Vagina (tissue), 2 donors: ENCODE results near the gene ARVCF.

Experiments used
- CTCF ChIP-seq, 3 experiments: fragments of 450-650 bp in 2 of 3; fragments of 200-600 bp in 1 of 3; sonication (generic) in 1 of 3; IDR thresholded peaks; one replicate each; pipeline ENCODE4 v1.5.1; 2017 to 2019; ENCODE audit warnings: antibody characterized with exemption in 3 of 3, mild to moderate bottlenecking in 2 of 3, moderate library complexity in 2 of 3
- POLR2AphosphoS5 ChIP-seq, 2 donors: sonication (generic); formaldehyde crosslinking; IDR thresholded peaks; one replicate each; pipeline ENCODE4 v1.9.0; 2017; ENCODE audit warnings: antibody characterized with exemption in 2 of 2, mild to moderate bottlenecking in 2 of 2, low read depth in 1 of 2; ENCODE audit not compliant: insufficient read depth in 1 of 2

GRCh38 chr22:19990188-19990587 lies 26.4 kb downstream of the ARVCF start:
- TF ChIP-seq CTCF (IDR thresholded peaks at IDR 0.05), result no peak
- no peak for TF ChIP-seq POLR2AphosphoS5 (IDR thresholded peaks at IDR 0.05; ENCODE audit: insufficient read depth in 1 of 2, low read depth in 1 of 2)
